ENCODE data around the gene POMC. TPM values are rescaled to one million over a fixed set of nuclear protein-coding genes. Genes with fewer than 3 reads are reported as not detected.
"Not testable (repeated sequence)": the region's sequence is repeated elsewhere in the genome, so short reads cannot be mapped to it uniquely, and the experiment has no call there.

Gene POMC
- total and polyA plus RNA-seq, 2 of the 13 experiments (the other 11 are each of a cell fraction or from before 2014, with no cell fraction given), result not detected

DNA sequence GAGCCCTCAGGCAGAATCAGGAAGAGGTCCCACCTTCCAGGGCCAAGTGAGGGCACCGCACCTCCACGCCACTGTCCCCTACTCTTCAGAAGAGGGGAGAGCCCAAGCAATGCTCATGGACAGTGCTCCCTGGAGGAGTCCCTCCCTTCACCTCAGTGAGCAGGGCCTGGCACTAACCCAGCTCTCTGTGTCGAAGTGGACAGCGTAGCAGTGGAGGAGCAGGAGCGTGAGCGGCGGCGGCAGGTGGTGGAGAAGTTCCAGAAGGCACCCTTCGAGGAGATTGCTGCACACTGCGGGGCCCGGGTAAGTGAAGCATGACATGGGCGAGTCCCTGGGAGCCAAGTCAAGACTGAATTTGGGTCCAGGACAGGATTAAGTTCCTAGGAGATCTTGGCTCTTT, 16.7 kb downstream of the POMC start:
- POLR2A ChIA-PET, result no interaction called here
- intact Hi-C loops (cut with micrococcal nuclease; ENCODE audit: unreplicated experiment) (no loop called here), in situ Hi-C loops (cut with HindIII; ENCODE audit: extremely low pct_ligation_motif_present, low pct_unique_long_range_greater_than_20kb) (no loop called here)
- FAIRE-seq (no peak), DNase-seq (ENCODE audit: low spot score) (no peak), ATAC-seq (no peak)
- BruUV-seq (replicated peaks), result no TSS peak
- Histone ChIP-seq H3K4me2 (ENCODE audit: low read depth, low read length) (no peak overlapping the region), H3K4me3 (replicated peaks in 1 of 3; ENCODE audit: insufficient read depth in 1 of 3, low read depth in 2 of 3, low read length in 3 of 3) (no peak overlapping the region), H4K20me1 (ENCODE audit: insufficient read depth, low read length) (no peaks in the 10 kb centered on the region), H3K9ac (ENCODE audit: insufficient read depth, low read depth, low read length) (no peak overlapping the region), H3K36me3 (replicated peaks in 1 of 2; ENCODE audit: control insufficient read depth in 1 of 2, insufficient read depth in 2 of 2, low read length in 2 of 2) (no peaks in the 10 kb centered on the region), H3K9me3 (ENCODE audit: low read length) (no peaks in the 10 kb centered on the region), H3K27ac (ENCODE audit: extremely low read length, insufficient read depth, low read length) (no peak overlapping the region), H3K79me2 (ENCODE audit: insufficient read depth, low read length) (no peaks in the 10 kb centered on the region), H3K27me3 (ENCODE audit: control insufficient read depth in 1 of 2, insufficient read depth in 2 of 2, low read length in 2 of 2) (peaks cover 0 to 9% of the 10 kb centered on the region in 2 experiments; a peak in 2 of 5 replicates), H3K4me1 (ENCODE audit: insufficient read depth, low read length) (no peaks in the 10 kb centered on the region), H2AFZ (ENCODE audit: low read length) (no peak overlapping the region)
- CTCF ChIA-PET (ENCODE audit: low intra/inter-chr PET ratio, low total read pairs), result no interaction called here
- WGBS (ENCODE audit: low lambda C conversion rate), result 74% methylated on average over 12 of the region's 12 CpGs
- TF ChIP-seq NR2F1 (CRISPR knock-in tag; IDR thresholded peaks at IDR 0.05), result no peak
- TF ChIP-seq ZNF263 (CRISPR knock-in tag; IDR thresholded peaks at IDR 0.05), result peak; percentile 67; the same call in 1 of the 2 replicates

GRCh38 chr2:25150993-25151392, 17.4 kb downstream of the POMC start:
- H3K27me3 ChIP-seq (ENCODE audit: control insufficient read depth in 1 of 2, insufficient read depth in 2 of 2, low read length in 2 of 2); in situ Hi-C loops (cut with HindIII; ENCODE audit: extremely low pct_ligation_motif_present, low pct_unique_long_range_greater_than_20kb); BruUV-seq (replicated peaks): not testable (repeated sequence)

More at GRCh38 chr2:25150993-25151392, 17.4 kb downstream of the POMC start:
- intact Hi-C loops (cut with micrococcal nuclease; ENCODE audit: unreplicated experiment); H3K4me2 ChIP-seq (ENCODE audit: low read depth, low read length); H3K4me3 ChIP-seq (replicated peaks in 1 of 3; ENCODE audit: insufficient read depth in 1 of 3, low read depth in 2 of 3, low read length in 3 of 3); CTCF ChIA-PET (ENCODE audit: low intra/inter-chr PET ratio, low total read pairs); H3K79me2 ChIP-seq (ENCODE audit: insufficient read depth, low read length); H3K36me3 ChIP-seq (replicated peaks in 1 of 2; ENCODE audit: control insufficient read depth in 1 of 2, insufficient read depth in 2 of 2, low read length in 2 of 2); POLR2A ChIA-PET; H3K4me1 ChIP-seq (ENCODE audit: insufficient read depth, low read length); ATAC-seq; H2AFZ ChIP-seq (ENCODE audit: low read length); H3K9me3 ChIP-seq (ENCODE audit: low read length); H4K20me1 ChIP-seq (ENCODE audit: insufficient read depth, low read length); H3K27ac ChIP-seq (ENCODE audit: extremely low read length, insufficient read depth, low read length); FAIRE-seq; DNase-seq (ENCODE audit: low spot score); H3K9ac ChIP-seq (ENCODE audit: insufficient read depth, low read depth, low read length): not testable (repeated sequence)
- TF ChIP-seq, protein P1, sequence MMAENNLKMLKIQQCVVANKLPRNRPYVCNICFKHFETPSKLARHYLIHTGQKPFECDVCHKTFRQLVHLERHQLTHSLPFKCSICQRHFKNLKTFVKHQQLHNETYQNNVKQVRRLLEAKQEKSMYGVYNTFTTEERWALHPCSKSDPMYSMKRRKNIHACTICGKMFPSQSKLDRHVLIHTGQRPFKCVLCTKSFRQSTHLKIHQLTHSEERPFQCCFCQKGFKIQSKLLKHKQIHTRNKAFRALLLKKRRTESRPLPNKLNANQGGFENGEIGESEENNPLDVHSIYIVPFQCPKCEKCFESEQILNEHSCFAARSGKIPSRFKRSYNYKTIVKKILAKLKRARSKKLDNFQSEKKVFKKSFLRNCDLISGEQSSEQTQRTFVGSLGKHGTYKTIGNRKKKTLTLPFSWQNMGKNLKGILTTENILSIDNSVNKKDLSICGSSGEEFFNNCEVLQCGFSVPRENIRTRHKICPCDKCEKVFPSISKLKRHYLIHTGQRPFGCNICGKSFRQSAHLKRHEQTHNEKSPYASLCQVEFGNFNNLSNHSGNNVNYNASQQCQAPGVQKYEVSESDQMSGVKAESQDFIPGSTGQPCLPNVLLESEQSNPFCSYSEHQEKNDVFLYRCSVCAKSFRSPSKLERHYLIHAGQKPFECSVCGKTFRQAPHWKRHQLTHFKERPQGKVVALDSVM (CRISPR knock-in tag; IDR thresholded peaks at IDR 0.05), result 0 out of 2 replicates have a peak, but pooled peaks have one; percentile 20
- 37% methylated on average over 5 of the region's 5 CpGs for whole genome bisulfite sequencing (ENCODE audit: low lambda C conversion rate)

Measured in HepG2 (cell line).